HG03039 (cell line): ENCODE data around the gene CMTR1.
"Not testable (repeated sequence)": the region's sequence is repeated elsewhere in the genome, so short reads cannot be mapped to it uniquely, and the experiment has no call there.

Source experiments
- ATAC-seq: cut with Tn5 transposase; IDR thresholded peaks from one replicate; pipeline ENCODE4 v1.9.1; 2021; ENCODE audit warnings: mild to moderate bottlenecking, moderate library complexity; ENCODE audit not compliant: unreplicated experiment

Gene CMTR1

GRCh38 chr6:37432916-37433656 is at the start of gene CMTR1:
Gene CMTR1, plus strand, starts transcription at chr6:37433221. Its CDS starts 2,409 bp downstream, at chr6:37435630.
- ATAC-seq: peak; percentile 87

- ATAC-seq: no peak
Measured at GRCh38 chr6:37388578-37388977, 44.4 kb upstream of the CMTR1 start.

GRCh38 chr6:37389857-37390256 is 43.2 kb upstream of the CMTR1 start:
- ATAC-seq: no peak

- ATAC-seq: no peak
Measured at GRCh38 chr6:37391120-37391519, 41.9 kb upstream of the CMTR1 start.

GRCh38 chr6:37392821-37393220 is 40.2 kb upstream of the CMTR1 start:
- no peak for ATAC-seq

- ATAC-seq: no peak
Measured at GRCh38 chr6:37393381-37393929, 39.6 kb upstream of the CMTR1 start.

GRCh38 chr6:37396571-37397180 is 36.3 kb upstream of the CMTR1 start:
- no peak for ATAC-seq

- no peak for ATAC-seq
Measured at GRCh38 chr6:37399131-37399530, 33.9 kb upstream of the CMTR1 start.

- ATAC-seq: no peak
Measured at GRCh38 chr6:37399795-37400490, 33.1 kb upstream of the CMTR1 start.

- ATAC-seq: not testable (repeated sequence)
Measured at GRCh38 chr6:37401658-37402057, 31.4 kb upstream of the CMTR1 start.

- no peak for ATAC-seq
Measured at GRCh38 chr6:37406726-37407341, 26.2 kb upstream of the CMTR1 start.

GRCh38 chr6:37407948-37408347 is 25.1 kb upstream of the CMTR1 start:
- no peak for ATAC-seq

GRCh38 chr6:37409501-37409900 is 23.5 kb upstream of the CMTR1 start:
- no peak for ATAC-seq

- no peak for ATAC-seq
Measured at GRCh38 chr6:37417393-37417792, 15.6 kb upstream of the CMTR1 start.

GRCh38 chr6:37418722-37419121 is 14.3 kb upstream of the CMTR1 start:
- no peak for ATAC-seq

- no peak for ATAC-seq
Measured at GRCh38 chr6:37426058-37426944, 6.7 kb upstream of the CMTR1 start.

GRCh38 chr6:37426945-37427510 is 6.0 kb upstream of the CMTR1 start:
- ATAC-seq: no peak

- ATAC-seq: no peak
Measured at GRCh38 chr6:37429352-37429750, 3.7 kb upstream of the CMTR1 start.

- ATAC-seq: peak; percentile 3
Measured at GRCh38 chr6:37432590-37432915, 468 bp upstream of the CMTR1 start.

GRCh38 chr6:37433657-37434271 is 743 bp downstream of the CMTR1 start:
- peak; percentile 16 for ATAC-seq
